Tibial nerve (tissue), 4 donors: ENCODE data around the gene MEP1A. TPM values are rescaled to one million over a fixed set of nuclear protein-coding genes. Genes with fewer than 3 reads are reported as not detected.
A peak's percentile ranks its signal among the peaks of the same experiment; 100 is the strongest.

Source experiments
- DNase-seq, 2 donors: peaks; one replicate each; pipeline ENCODE4 v3.0.0-alpha.2; 2019; ENCODE audit warnings: low spot score in 2 of 2
- H3K27ac ChIP-seq, 4 donors: fragments of 200-600 bp; sonication (generic) in 3 of 4; one replicate each; pipeline ENCODE4 v1.5.1; 2017 to 2019; ENCODE audit warnings: mild to moderate bottlenecking in 1 of 4
- H3K27me3 ChIP-seq, 2 donors: fragments of 200-600 bp; sonication (generic) in 1 of 2; one replicate each; pipeline versions ENCODE4 v1.5.1 to v1.6.0; 2017 to 2019
- H3K36me3 ChIP-seq, 3 donors: fragments of 200-600 bp; sonication (generic); one replicate each; pipeline ENCODE4 v1.5.1; 2018 to 2019
- H3K4me1 ChIP-seq, 4 donors: fragments of 200-600 bp; sonication (generic) in 3 of 4; one replicate each; pipeline ENCODE4 v1.5.1; 2017 to 2019
- H3K4me3 ChIP-seq, 4 donors: fragments of 200-600 bp; sonication (generic) in 3 of 4; one replicate each; pipeline ENCODE4 v1.5.1; 2017 to 2019; ENCODE audit warnings: mild to moderate bottlenecking in 1 of 4, moderate library complexity in 1 of 4
- H3K9me3 ChIP-seq, 4 donors: fragments of 200-600 bp; sonication (generic) in 3 of 4; one replicate each; pipeline ENCODE4 v1.5.1; 2017 to 2019
- EP300 ChIP-seq, 2 donors: sonication (generic); formaldehyde crosslinking; IDR thresholded peaks; one replicate each; pipeline ENCODE4 v1.6.1; 2017; ENCODE audit warnings: antibody characterized with exemption in 2 of 2, mild to moderate bottlenecking in 1 of 2
- POLR2A ChIP-seq, 2 donors: fragments of 450-650 bp; IDR thresholded peaks; one replicate each; pipeline ENCODE4 v1.6.1; 2017; ENCODE audit warnings: antibody characterized with exemption in 2 of 2, mild to moderate bottlenecking in 2 of 2, moderate library complexity in 2 of 2
- WGBS, 2 donors: methylation state at CpG; one replicate each; pipeline ENCODE4 v1.1.5; 2018; 5-methylcytosine and 5-hydroxymethylcytosine counted together
- total RNA-seq, 4 donors: library from RNA; depleted of rRNA; stranded (reverse); fragments of >200 nt; gene quantifications; one replicate each; pipeline ENCODE4 v1.1.0, GENCODE V29; 2016
- TF ChIP-seq, protein P1 (sequence below), 5 experiments: fragments of 200-600 bp in 3 of 5; fragments of 450-650 bp in 2 of 5; sonication (generic) in 3 of 5; IDR thresholded peaks; one replicate each; pipeline ENCODE4 v1.5.1; 2016 to 2019; ENCODE audit warnings: antibody characterized with exemption in 5 of 5, mild to moderate bottlenecking in 3 of 5, moderate library complexity in 2 of 5

The MEP1A gene
- total RNA-seq, 4 donors from 2014 or later = not detected

DNA sequence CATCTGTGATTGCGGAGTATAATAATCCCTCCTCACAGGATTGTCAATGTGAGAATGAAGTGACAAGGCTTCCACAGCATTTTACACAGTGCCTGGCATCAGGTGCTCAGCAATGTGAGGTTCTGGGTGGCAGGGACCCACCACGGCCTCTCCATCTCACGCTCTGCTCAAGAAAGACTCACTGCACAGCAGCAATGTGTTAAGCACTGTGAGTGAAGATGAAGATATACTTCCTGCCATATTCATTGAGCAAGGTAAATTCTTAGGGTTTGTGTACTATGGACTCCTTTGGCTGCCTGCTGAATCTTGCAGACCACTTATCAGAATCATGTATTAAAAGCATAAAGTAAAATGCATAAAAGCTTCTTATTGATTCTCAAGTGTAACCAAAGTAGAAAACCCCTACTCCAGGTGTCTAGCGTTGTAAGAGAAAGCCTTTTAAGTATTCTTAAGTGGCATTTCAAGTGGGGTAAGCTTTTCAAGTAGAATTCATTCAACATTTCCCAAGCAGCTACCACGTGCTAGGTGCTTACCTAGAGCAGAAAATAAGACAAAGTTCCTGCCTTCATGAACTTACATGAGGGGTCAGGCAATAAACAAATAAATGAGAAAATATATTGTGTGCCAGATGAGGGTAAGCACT is 17.0 kb upstream of the MEP1A start:
- H3K9me3 ChIP-seq = no peaks in the 10 kb centered on the region
- no peaks in the 10 kb centered on the region for H3K4me1 ChIP-seq
- no peaks in the 10 kb centered on the region for H3K36me3 ChIP-seq
- no peak for DNase-seq
- WGBS, 2 donors = 90% methylated on average over 5 of the region's 5 CpGs
- H3K4me3 ChIP-seq = no peak overlapping the region
- TF ChIP-seq EP300 (IDR thresholded peaks at IDR 0.05) = no peak
- no peak for TF ChIP-seq POLR2A (IDR thresholded peaks at IDR 0.05)
- TF ChIP-seq, protein P1, sequence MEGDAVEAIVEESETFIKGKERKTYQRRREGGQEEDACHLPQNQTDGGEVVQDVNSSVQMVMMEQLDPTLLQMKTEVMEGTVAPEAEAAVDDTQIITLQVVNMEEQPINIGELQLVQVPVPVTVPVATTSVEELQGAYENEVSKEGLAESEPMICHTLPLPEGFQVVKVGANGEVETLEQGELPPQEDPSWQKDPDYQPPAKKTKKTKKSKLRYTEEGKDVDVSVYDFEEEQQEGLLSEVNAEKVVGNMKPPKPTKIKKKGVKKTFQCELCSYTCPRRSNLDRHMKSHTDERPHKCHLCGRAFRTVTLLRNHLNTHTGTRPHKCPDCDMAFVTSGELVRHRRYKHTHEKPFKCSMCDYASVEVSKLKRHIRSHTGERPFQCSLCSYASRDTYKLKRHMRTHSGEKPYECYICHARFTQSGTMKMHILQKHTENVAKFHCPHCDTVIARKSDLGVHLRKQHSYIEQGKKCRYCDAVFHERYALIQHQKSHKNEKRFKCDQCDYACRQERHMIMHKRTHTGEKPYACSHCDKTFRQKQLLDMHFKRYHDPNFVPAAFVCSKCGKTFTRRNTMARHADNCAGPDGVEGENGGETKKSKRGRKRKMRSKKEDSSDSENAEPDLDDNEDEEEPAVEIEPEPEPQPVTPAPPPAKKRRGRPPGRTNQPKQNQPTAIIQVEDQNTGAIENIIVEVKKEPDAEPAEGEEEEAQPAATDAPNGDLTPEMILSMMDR (IDR thresholded peaks at IDR 0.05) = no peak
- no peak overlapping the region for H3K27ac ChIP-seq
- no peaks in the 10 kb centered on the region for H3K27me3 ChIP-seq

DNA sequence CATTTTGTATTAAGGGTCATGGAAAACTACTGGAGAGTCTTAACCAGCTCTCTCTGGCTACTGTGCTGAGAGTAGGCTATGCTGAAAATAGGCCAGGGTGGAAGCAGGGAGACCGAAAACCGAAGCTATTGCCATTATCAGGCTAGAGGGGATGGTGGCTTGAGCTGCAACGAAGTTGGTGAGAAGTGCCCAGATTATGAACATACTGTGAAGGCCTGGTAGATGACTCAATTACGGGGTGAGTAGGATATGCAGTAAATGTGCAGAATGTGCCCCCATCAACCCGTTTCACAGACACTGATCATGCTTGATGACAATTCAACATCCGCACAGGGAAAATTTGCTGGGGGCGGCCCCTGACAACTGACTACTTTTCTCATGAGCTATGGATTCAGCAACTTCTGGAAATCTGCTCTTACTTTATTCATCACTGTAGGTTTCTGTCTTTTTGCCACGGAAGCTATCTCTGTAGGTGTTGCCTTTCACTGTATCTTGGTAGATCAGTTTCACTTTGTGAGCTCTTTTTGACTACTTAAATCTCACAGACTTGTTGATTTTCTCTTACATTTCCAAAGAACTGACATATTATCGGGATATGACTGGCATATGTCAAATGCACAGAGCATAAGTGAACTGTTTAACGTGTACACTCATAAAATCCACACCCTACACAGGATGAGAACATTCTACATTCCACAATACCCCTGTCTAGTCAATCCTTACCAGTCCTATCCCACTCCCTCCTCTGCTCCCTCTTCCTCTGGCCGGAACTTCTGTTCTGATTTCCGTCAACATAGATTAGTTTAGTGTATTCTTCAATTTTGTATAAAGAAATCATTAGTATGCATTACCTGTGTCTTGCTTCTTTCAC is 15.5 kb upstream of the MEP1A start:
- Histone ChIP-seq H3K27me3 (no peaks in the 10 kb centered on the region), H3K27ac (no peak overlapping the region), H3K4me3 (no peak overlapping the region), H3K4me1 (no peaks in the 10 kb centered on the region), H3K9me3 (no peaks in the 10 kb centered on the region), H3K36me3 (no peaks in the 10 kb centered on the region)
- TF ChIP-seq POLR2A (IDR thresholded peaks at IDR 0.05) (no peak), EP300 (IDR thresholded peaks at IDR 0.05) (no peak)
- TF ChIP-seq, protein P1 (IDR thresholded peaks at IDR 0.05) = no peak
- no peak for DNase-seq
- 78 to 90% methylated on average over 12 of the region's 12 CpGs for WGBS, 2 donors

DNA sequence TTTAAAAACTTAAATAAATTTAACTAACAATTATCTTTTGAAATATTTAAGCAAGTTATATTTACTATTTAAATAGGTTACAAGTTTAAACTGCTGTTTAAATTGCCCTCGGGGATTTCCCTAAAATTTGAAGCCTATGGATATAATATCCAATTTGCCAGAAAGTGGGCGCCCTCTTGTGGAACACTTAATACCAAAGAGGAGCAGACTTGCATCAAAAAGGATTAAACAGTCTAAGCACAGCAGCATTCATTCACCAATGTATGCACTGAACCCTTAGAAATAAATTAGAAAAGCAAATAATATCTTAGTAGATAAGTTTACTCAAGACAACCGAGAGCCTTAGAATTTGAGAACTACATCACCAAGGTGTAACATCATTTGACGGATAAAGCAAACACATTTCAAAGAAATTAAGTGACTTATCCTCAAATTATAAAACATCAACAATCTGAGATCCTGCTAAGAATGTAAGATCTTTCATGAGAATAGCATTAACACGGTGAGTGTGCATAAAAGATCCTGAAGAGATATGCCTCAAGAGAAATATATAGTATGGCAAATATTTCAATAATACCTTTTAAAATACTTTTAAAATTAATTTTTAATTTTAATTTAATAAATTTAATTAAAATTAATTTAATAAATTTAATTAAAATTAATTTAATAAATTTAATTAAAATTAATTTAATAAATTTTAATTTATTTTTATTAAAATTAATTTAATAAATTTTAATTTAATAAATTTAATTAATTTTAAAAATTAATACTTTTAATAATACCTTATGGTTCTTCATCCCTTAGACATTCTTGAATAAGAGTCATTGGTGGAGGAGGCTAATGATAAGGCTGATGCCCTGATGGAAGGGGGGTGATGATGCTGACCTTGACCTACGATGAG is 11.5 kb upstream of the MEP1A start:
- Histone ChIP-seq H3K9me3 (no peaks in the 10 kb centered on the region), H3K36me3 (no peaks in the 10 kb centered on the region), H3K27ac (no peak overlapping the region), H3K4me3 (no peak overlapping the region), H3K4me1 (no peaks in the 10 kb centered on the region), H3K27me3 (no peaks in the 10 kb centered on the region)
- TF ChIP-seq EP300 (IDR thresholded peaks at IDR 0.05) (no peak), POLR2A (IDR thresholded peaks at IDR 0.05) (no peak)
- TF ChIP-seq, protein P1 (IDR thresholded peaks at IDR 0.05) = peak; percentile 44 to 54 (median 54)
- WGBS, 2 donors = 35 to 38% methylated on average over 6 of the region's 6 CpGs
- peak; percentile 16 to 91 for DNase-seq

DNA sequence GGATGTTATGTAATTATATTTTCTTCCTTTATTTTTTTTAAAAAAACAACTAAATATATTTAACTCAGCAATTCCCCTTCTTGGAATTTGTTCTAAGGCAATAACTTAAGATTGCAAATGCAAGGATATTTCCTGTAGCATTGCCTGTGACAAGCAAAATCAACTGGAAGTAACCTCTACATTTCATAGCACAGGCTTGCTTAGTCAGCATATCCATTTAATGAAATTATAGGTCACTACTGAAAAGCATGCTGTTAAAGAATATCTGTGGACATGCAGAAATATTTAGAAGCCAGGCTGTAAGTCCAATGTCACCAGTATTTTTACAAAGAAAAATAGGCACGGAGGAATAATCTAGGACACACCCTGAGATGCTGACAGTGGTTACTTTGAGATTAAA is 8.7 kb upstream of the MEP1A start:
- no peak overlapping the region for H3K4me3 ChIP-seq
- no peaks in the 10 kb centered on the region for H3K9me3 ChIP-seq
- DNase-seq = no peak
- 76 to 79% methylated on average over 1 of the region's 1 CpG for WGBS, 2 donors
- TF ChIP-seq EP300 (IDR thresholded peaks at IDR 0.05) = no peak
- TF ChIP-seq, protein P1 (IDR thresholded peaks at IDR 0.05) = no peak
- no peak for TF ChIP-seq POLR2A (IDR thresholded peaks at IDR 0.05)
- H3K4me1 ChIP-seq = no peaks in the 10 kb centered on the region
- H3K36me3 ChIP-seq = no peaks in the 10 kb centered on the region
- H3K27ac ChIP-seq = no peak overlapping the region
- no peaks in the 10 kb centered on the region for H3K27me3 ChIP-seq
